HFFc6 (cell line): ENCODE results near the gene STK39. TPM values are rescaled to one million over a fixed set of nuclear protein-coding genes. Genes with fewer than 3 reads are reported as not detected.

Experiments used
- DNase-seq: peaks from one replicate; pipeline ENCODE4 v3.0.0-alpha.2; 2018
- H3K27ac Mint-ChIP-seq: 2 replicates; pipeline ENCODE4 v1.8.0; 2020; ENCODE audit warnings: mild to moderate bottlenecking, mixed read lengths
- H3K27me3 Mint-ChIP-seq: 2 replicates; pipeline ENCODE4 v1.8.0; 2021; ENCODE audit warnings: mild to moderate bottlenecking, moderate library complexity, mixed read lengths; ENCODE audit not compliant: insufficient read depth
- H3K36me3 Mint-ChIP-seq: 2 replicates; pipeline ENCODE4 v1.8.0; 2021; ENCODE audit warnings: low read depth, mixed read lengths
- H3K4me1 Mint-ChIP-seq: 2 replicates; pipeline ENCODE4 v1.8.0; 2020; ENCODE audit warnings: low read depth, mixed read lengths
- H3K4me3 Mint-ChIP-seq: 2 replicates; pipeline ENCODE4 v1.8.0; 2020; ENCODE audit warnings: mild to moderate bottlenecking, moderate library complexity, mixed read lengths
- H3K9me3 Mint-ChIP-seq: 2 replicates; pipeline ENCODE4 v1.8.0; 2020; ENCODE audit warnings: mild to moderate bottlenecking, mixed read lengths
- total RNA-seq, 6 experiments: library from RNA; stranded (reverse); fragmentation: NEBNext Ultra II Directional; extraction: Animal tissue kit (Norgen Biotek cat#: 25700); gene quantifications; 2 replicates in 1 of 6; 3 replicates in 5 of 6; pipeline ENCODE4 v1.2.3, GENCODE V29; 2021
- TF ChIP-seq, protein P1 (sequence below): fragments of 200-600 bp; sonication (generic); IDR thresholded peaks from 2 replicates; pipeline ENCODE4 v1.5.0; 2021; ENCODE audit warnings: antibody characterized with exemption, mild to moderate bottlenecking

The STK39 gene
- total RNA-seq, 6 experiments from 2014 or later: 27.7 to 36.4 (median 33.4) TPM

DNA sequence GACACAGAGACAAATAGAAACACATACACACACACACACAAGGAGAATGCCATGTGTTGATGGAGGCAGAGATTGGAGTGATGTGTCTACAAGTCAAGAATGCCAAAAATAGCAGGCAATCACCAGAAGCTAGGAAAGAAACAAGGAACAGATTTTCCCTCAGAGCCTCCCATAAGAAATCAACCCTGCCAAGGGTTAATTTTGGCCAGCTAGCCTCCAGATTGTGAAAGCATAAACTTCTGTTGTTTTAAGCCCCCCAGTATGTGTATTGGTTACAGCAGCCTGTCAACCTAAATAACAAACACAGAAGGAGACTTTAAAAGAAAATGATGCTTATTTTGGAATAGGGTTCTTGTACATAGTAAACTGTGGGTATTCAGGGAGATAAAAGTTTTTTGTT lies 5.6 kb upstream of the STK39 start:
- Mint-ChIP-seq H3K27me3 (no peaks in the 10 kb centered on the region; the same call in 1 of the 2 replicates), H3K36me3 (no peaks in the 10 kb centered on the region), H3K4me3 (no peak overlapping the region), H3K9me3 (no peaks in the 10 kb centered on the region), H3K27ac (no peak overlapping the region; the same call in 1 of the 2 replicates), H3K4me1 (peaks cover 39% of the 10 kb centered on the region)
- DNase-seq: no peak
- TF ChIP-seq, protein P1, sequence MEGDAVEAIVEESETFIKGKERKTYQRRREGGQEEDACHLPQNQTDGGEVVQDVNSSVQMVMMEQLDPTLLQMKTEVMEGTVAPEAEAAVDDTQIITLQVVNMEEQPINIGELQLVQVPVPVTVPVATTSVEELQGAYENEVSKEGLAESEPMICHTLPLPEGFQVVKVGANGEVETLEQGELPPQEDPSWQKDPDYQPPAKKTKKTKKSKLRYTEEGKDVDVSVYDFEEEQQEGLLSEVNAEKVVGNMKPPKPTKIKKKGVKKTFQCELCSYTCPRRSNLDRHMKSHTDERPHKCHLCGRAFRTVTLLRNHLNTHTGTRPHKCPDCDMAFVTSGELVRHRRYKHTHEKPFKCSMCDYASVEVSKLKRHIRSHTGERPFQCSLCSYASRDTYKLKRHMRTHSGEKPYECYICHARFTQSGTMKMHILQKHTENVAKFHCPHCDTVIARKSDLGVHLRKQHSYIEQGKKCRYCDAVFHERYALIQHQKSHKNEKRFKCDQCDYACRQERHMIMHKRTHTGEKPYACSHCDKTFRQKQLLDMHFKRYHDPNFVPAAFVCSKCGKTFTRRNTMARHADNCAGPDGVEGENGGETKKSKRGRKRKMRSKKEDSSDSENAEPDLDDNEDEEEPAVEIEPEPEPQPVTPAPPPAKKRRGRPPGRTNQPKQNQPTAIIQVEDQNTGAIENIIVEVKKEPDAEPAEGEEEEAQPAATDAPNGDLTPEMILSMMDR: no peak

DNA sequence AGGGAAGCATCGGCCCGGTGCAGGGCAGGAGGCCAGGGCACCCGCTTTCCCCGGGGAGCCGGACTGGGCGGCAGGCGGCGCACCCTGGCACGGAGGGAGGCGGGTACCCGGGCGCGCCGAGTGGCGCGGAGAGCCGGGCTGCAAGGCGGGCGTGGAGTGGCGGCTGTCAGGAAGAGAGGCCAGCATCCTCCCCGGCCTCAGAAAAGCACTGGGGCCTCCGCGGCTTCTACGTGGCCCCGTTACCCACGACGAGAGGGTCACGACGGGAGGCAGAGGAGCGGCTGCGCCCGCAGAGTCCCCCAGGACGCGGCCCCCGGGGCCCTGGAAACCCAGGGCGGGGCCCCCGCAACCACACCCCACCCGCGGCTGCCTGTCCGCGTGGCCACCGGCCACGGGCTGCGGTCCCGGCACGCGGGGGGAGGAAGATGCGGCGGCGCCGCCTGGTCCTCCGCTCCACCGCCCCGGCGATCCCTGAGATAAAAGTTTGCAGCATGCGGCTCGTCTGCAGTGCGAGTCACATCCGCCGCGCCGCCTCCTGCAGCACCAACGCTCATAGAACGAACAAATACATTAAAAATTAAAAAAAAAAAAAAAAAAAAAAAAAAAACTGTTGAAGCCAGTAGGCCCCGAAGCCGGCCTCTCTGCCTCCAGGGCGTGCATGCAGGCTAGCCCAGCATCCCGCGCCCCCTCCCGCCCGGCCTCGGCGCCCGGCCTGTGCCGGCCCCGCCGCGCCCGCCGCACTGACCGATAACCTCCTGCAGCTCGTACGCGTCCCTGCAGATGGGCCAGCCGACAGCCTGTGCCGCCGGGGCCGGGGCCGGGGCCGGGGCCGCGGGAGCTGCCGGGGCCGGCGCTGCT lies 683 bp downstream of the STK39 start:
- Mint-ChIP-seq H3K4me3 (peak overlapping the region; percentile 98), H3K27me3 (peaks cover 2% of the 10 kb centered on the region), H3K27ac (peak overlapping the region; percentile 91), H3K36me3 (peaks cover 12% of the 10 kb centered on the region), H3K9me3 (no peaks in the 10 kb centered on the region), H3K4me1 (peaks cover 46% of the 10 kb centered on the region)
- TF ChIP-seq, protein P1: peak; percentile 66; the same call in 1 of the 2 replicates
- DNase-seq: peak; percentile 58

GRCh38 chr2:168246072-168246482 lies 1.3 kb downstream of the STK39 start:
- Mint-ChIP-seq H3K9me3 (no peaks in the 10 kb centered on the region), H3K4me3 (peak overlapping the region; percentile 98), H3K27ac (peak overlapping the region; percentile 91), H3K27me3 (peaks cover 2% of the 10 kb centered on the region), H3K4me1 (peaks cover 43% of the 10 kb centered on the region), H3K36me3 (peaks cover 12% of the 10 kb centered on the region)
- TF ChIP-seq, protein P1: no peak
- DNase-seq: no peak

GRCh38 chr2:168245074-168245825 lies 2.1 kb downstream of the STK39 start:
- Mint-ChIP-seq H3K4me1 (peaks cover 43% of the 10 kb centered on the region), H3K27ac (peak overlapping the region; percentile 57), H3K4me3 (peak overlapping the region; percentile 80), H3K9me3 (no peaks in the 10 kb centered on the region), H3K36me3 (peaks cover 12% of the 10 kb centered on the region), H3K27me3 (peaks cover 2% of the 10 kb centered on the region)
- no peak for DNase-seq
- TF ChIP-seq, protein P1: no peak

DNA sequence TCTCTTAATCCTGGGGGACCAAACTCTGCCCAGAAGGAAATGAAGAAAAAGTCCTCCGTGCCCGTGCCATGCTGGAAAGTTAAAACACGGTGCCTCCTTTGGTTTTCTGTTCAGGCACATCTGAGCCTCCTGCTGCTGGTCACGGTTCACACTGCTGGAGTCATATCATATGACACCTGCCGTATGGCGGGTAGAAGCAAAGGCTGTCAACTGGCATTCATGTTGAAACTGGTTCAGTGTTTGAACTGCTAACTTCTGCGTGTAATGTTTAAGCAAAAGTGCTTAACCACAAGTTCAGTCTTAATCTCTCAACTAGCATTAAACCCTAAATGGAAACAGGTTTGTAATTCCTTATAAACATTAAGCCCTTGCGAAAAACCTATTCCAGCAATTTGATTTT lies 3.1 kb downstream of the STK39 start:
- DNase-seq: no peak
- Mint-ChIP-seq H3K9me3 (no peaks in the 10 kb centered on the region), H3K27ac (no peak overlapping the region), H3K36me3 (peaks cover 12% of the 10 kb centered on the region), H3K27me3 (peaks cover 2% of the 10 kb centered on the region), H3K4me1 (peaks cover 43% of the 10 kb centered on the region), H3K4me3 (no peak overlapping the region)
- TF ChIP-seq, protein P1: no peak
